Measurements from ENCODE around the gene CUL4B. TPM values are rescaled to one million over a fixed set of nuclear protein-coding genes. Genes with fewer than 3 reads are reported as not detected.
"Not testable (repeated sequence)": the region's sequence is repeated elsewhere in the genome, so short reads cannot be mapped to it uniquely, and the experiment has no call there.

CUL4B gene
- total RNA-seq = 10 to 100 TPM; 40.7 to 41.3 TPM

DNA sequence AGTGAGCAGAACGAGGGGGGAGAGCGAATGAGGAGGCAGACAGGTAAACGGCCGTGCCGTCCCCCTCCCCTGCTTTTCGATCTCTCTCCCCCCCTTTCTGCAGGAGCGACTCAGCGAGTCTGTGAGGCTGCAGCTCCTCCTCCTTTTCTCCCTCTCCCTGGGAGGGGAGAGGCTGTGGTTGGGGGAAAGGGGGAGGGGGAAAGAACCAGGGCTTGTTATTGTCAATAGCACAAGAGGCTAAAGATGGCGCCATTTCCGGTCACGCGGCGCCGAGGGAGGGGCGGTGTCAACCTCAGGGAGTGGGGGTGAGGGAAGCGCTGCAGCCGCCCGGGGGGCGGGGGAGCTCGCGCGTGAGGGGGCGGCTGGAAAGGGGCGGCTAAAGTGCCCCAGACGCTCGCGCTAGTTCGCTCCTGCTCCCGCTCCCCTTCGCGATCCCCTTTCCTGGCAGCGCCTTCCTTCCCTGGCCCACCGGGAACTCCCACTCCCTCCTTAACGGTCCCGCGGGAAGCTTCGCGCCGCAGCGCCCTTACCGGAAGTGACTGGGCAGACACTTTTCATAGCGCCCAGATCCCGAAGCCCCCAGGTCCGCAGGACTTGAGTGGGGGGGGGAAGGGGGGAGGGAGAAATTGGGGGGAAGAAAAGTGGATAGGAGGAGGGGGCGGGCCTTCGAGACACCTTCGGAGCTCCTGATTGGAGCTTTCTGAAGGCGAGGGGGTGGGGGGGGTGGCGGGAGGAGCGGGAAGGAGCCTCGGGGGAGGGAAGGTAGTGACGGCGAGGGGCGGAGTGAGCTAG lies at the start of gene CUL4B:
CUL4B (minus strand) TSS at position 121 of the 792 bp plus-strand sequence. CDS start 324 bp downstream, outside the sequence.
- peak within 1 kb of the TSS; percentile 100 for H3K4me3 Mint-ChIP-seq
- peaks cover 15% of the 10 kb centered on the region for H3K4me1 Mint-ChIP-seq
- peaks cover 9% of the 10 kb centered on the region for H3K36me3 Mint-ChIP-seq
- no peaks in the 10 kb centered on the region for H3K9me3 Mint-ChIP-seq
- no peaks in the 10 kb centered on the region for H3K27me3 Mint-ChIP-seq
- peak; percentile 86 for DNase-seq
- peak within 1 kb of the TSS; percentile 99 for H3K27ac Mint-ChIP-seq
- POLR2A ChIA-PET = interaction anchor here (0.5 to 3.5 kb wide), 13 partner anchors 9 to 1092 kb away, joined by 3 to 65 read pairs (median 4); partner anchors contain the start of genes C1GALT1C1, MCTS1 and SLC25A5
- peak; percentile 86 for ATAC-seq (ENCODE audit: low read depth)

DNA sequence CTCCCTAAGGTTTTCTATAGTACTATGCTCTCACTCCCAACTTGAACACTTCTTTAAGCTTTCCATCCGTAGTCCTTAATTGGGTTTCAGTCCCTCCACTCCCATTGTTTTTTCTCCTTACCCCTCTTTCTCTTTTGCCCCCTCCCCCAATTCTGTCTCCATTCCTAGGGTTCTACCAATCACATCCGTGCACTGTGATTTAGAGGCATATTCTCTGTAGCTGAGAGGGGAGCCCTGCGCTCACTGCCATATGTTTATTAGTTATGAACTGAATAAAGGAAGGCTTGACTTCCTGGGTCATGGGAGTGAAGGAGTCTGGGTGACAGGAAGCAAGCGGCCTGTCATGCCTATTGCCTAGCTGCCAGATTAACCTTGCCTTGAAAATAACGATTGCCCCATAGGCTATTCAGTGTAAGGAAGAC lies 43.6 kb upstream of the CUL4B start:
- H3K9me3 Mint-ChIP-seq = no peaks in the 10 kb centered on the region
- peaks cover 2% of the 10 kb centered on the region for H3K4me1 Mint-ChIP-seq
- ATAC-seq (ENCODE audit: low read depth) (peak; percentile 71), DNase-seq (no peak)
- peak overlapping the region; percentile 93 for H3K4me3 Mint-ChIP-seq
- H3K36me3 Mint-ChIP-seq = peaks cover 7% of the 10 kb centered on the region
- H3K27me3 Mint-ChIP-seq = no peaks in the 10 kb centered on the region
- POLR2A ChIA-PET = interaction anchor here (0.5 to 2.6 kb wide), 15 partner anchors 14 to 147 kb away, joined by 3 to 65 read pairs (median 4); partner anchors contain the start of genes C1GALT1C1 and CUL4B
- peak overlapping the region; percentile 100 for H3K27ac Mint-ChIP-seq

DNA sequence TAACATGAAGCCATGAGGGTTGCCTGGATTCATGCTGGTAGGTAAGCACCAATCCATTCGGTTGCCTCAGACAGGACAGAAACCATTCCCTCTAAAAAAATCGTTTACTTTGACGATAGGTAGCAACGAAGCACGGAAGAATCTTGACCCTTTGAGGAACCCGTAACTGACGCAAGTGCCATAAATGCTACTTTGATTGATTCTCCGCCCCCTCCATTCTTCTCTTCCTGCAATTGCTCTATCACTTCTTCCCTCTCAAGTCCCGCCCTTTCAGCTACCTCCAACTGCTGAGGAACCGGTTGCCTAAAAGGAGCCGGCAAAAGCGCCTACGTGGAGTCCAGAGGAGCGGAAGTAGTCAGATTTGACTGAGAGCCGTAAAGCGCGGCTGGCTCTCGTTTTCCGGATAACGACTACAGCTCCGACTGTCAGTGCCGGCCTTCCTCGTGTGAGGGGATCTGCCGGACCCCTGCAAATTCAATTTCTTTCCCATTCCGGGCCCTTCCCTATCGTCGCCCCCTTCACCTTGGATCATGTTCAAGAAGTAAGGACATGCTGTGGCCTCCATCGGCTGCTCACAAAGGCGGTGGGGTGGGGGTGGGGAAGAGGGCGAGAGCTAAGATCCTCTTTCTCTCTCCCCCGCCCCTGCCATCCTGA lies 43.1 kb upstream of the CUL4B start, which contains the start of gene MCTS1:
MCTS1 (plus strand) TSS at position 395 of the 654 bp plus-strand sequence; CDS start at position 531, 136 bp downstream.
- DNase-seq (peak; percentile 68), ATAC-seq (ENCODE audit: low read depth) (peak; percentile 97)
- Mint-ChIP-seq H3K27ac (peak within 1 kb of the TSS; percentile 100), H3K4me1 (peaks cover 2% of the 10 kb centered on the region), H3K4me3 (peak within 1 kb of the TSS; percentile 93), H3K27me3 (no peaks in the 10 kb centered on the region), H3K9me3 (no peaks in the 10 kb centered on the region), H3K36me3 (peaks cover 7% of the 10 kb centered on the region)
- POLR2A ChIA-PET = interaction anchor here (0.6 to 2.6 kb wide), 14 partner anchors 14 to 146 kb away, joined by 3 to 65 read pairs (median 4); partner anchors contain the start of genes C1GALT1C1 and CUL4B

DNA sequence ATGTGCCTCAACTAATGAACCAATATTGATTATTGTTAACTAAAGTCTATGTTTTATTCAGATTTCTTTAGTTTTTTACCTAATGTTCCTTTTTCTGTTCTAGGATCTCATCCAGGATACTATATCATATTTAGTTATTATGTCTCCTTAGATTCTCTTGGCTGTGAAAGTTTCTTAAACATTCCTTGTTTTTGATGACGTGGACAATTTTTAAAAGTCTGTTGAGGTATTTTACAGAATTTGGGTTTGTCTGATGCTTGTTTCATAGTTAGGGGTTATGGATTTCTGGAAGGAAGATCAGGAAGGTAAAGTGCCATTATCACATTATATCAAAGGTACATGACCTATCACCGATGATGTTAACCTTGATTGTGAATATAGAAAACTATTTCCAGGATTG lies 24.9 kb upstream of the CUL4B start:
- Mint-ChIP-seq H3K27me3 (peaks cover 6% of the 10 kb centered on the region), H3K9me3 (no peaks in the 10 kb centered on the region), H3K4me1 (peaks cover 5% of the 10 kb centered on the region), H3K36me3 (no peaks in the 10 kb centered on the region), H3K27ac (no peak overlapping the region), H3K4me3 (no peak overlapping the region)
- DNase-seq = no peak
- ATAC-seq (ENCODE audit: low read depth) = no peak
- POLR2A ChIA-PET = interaction anchor here (1.3 kb wide), 1 partner anchor 18 kb away, joined by 4 read pairs; the partner anchor contains the start of gene MCTS1

DNA sequence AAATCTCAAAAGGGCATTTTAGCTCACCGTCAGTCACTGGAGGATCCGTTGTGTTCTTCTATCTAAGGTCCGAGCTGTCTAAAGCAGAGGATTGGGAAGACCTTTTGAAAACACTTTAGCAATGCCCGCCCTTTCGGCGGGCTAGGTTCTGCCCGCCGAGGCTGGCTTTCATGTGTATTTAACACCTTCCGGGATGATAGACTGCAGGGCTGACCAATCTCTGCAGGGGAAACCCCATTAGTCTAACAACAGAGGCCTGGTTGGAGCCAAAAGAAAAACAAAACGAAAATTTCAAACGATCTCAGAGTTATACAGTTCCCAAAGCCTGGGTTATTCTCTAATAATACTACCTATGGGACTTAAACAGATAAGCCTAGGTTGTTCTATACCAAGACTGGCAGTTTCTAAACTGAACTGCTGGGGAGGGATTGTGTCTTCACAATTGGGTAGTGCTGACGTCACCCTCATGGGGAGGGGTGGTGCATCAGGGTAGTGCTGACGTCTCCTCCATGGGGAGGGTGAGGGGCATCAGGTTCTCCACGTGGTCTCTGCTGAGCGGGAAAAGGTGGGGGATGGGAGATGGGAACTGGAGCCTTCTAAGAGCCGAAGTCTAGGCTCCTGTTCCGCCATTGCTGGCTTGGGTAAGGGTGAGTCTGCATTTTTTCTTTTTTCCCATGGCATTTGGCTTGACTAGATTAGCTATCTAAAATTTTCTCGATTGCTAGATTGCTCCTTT lies 14.8 kb upstream of the CUL4B start:
- H3K27ac Mint-ChIP-seq = no peak overlapping the region
- DNase-seq = no peak
- no peak overlapping the region for H3K4me3 Mint-ChIP-seq
- peaks cover 1% of the 10 kb centered on the region for H3K9me3 Mint-ChIP-seq
- peaks cover 7% of the 10 kb centered on the region for H3K27me3 Mint-ChIP-seq
- H3K4me1 Mint-ChIP-seq = peaks cover 3% of the 10 kb centered on the region
- POLR2A ChIA-PET = no interaction called here
- H3K36me3 Mint-ChIP-seq = no peaks in the 10 kb centered on the region
- ATAC-seq (ENCODE audit: low read depth) = no peak

DNA sequence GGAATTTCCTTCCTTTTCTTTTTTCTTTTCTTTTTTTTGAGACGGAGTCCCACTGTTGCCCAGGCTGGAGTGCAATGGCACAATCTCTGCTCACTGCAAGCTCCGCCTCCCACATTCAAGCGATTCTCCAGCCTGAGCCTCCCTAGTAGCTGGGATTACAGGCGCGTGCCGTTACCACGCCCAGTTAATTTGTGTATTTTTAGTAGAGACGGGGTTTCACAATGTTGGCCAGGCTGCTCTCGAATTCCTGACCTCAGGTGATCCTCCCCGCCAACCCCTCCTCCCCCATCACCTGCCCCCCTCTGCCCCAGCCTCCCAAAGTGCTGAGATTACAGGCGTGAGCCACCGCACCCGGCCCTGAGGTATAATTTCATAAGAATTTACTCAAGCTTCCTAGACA lies 13.0 kb upstream of the CUL4B start:
- ATAC-seq (ENCODE audit: low read depth); H3K27me3 Mint-ChIP-seq; H3K4me3 Mint-ChIP-seq; DNase-seq; H3K4me1 Mint-ChIP-seq; POLR2A ChIA-PET; H3K27ac Mint-ChIP-seq; H3K36me3 Mint-ChIP-seq; H3K9me3 Mint-ChIP-seq: not testable (repeated sequence)

DNA sequence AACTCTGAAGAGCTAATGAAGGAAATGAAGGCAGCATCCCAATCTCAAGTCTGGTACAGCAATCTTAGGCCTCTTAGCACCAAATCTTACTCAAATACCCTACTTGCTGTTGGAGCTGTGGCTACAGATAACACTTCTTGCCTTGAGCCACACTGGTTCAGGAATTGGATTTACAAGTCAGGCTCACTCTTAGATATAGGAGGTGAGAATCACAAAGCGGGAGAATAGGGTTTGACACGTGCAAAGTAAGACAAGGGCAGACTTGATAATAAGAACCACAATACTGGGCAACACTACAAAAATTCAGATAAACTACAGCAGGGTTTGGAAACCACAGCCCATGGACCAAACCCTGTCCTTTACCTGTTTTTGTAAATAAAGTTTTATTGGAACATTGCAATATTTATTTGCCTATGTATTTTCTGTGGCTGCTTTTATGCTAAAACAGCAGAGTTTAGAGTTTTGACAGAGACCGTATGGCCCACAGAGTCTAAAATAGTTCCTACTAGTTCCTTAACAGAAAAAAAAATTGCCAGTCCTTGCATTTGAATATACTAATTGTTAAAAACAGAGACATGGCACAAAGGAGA lies 9.3 kb upstream of the CUL4B start:
- H3K4me3 Mint-ChIP-seq = no peak overlapping the region
- ATAC-seq (ENCODE audit: low read depth) (no peak), DNase-seq (no peak)
- H3K9me3 Mint-ChIP-seq = no peaks in the 10 kb centered on the region
- H3K27me3 Mint-ChIP-seq = no peaks in the 10 kb centered on the region
- peaks cover 3% of the 10 kb centered on the region for H3K4me1 Mint-ChIP-seq
- H3K36me3 Mint-ChIP-seq = no peaks in the 10 kb centered on the region
- H3K27ac Mint-ChIP-seq = no peak overlapping the region
- POLR2A ChIA-PET = interaction anchor here (1.1 to 1.5 kb wide), 2 partner anchors 9 kb away, joined by 3 to 12 read pairs; partner anchors contain the start of gene CUL4B

DNA sequence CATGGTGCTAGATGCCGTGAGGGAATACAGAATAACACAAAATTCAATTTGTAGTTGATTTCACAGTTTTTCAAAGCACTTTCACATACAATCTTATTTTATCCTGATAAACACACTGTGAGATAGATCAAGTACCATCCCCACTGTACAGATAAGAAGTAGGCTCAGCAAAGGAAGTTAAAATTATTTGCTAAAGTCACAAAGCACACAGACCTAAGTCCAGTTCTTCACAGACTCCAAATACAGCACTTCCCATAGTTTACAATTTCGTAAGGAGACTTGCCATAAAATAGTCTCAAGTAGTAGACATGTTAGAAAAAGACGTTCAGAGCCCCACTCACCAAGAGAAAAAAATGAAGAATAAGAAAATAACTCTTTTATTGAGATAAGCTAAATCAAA lies 7.8 kb upstream of the CUL4B start:
- no peak overlapping the region for H3K4me3 Mint-ChIP-seq
- POLR2A ChIA-PET = no interaction called here
- no peak overlapping the region for H3K27ac Mint-ChIP-seq
- H3K36me3 Mint-ChIP-seq = no peaks in the 10 kb centered on the region
- peaks cover 3% of the 10 kb centered on the region for H3K4me1 Mint-ChIP-seq
- no peaks in the 10 kb centered on the region for H3K27me3 Mint-ChIP-seq
- no peak for ATAC-seq (ENCODE audit: low read depth)
- no peaks in the 10 kb centered on the region for H3K9me3 Mint-ChIP-seq
- no peak for DNase-seq

DNA sequence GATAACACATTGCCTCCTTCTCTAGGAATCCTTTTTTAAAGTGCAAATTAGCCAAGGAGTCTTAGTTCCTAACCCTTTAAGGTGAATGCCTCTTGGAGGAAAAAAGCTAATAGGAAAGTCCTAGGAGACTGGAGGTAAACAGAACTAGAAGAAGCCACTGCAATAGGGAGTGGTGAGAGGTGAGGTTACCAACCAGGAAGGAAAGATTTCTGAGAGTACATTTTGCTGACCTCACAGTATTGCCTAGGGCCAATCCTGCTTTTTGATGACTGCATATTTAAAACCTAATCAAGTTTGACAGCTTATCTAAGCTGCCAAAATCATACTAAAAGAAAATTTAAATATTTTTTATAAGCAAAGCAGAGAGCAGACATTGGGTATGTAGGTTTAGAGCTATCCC lies 7.3 kb upstream of the CUL4B start:
- Mint-ChIP-seq H3K36me3 (no peaks in the 10 kb centered on the region), H3K9me3 (no peaks in the 10 kb centered on the region), H3K27me3 (no peaks in the 10 kb centered on the region), H3K4me1 (peaks cover 3% of the 10 kb centered on the region), H3K27ac (no peak overlapping the region), H3K4me3 (no peak overlapping the region)
- DNase-seq (no peak), ATAC-seq (ENCODE audit: low read depth) (no peak)
- POLR2A ChIA-PET = no interaction called here

DNA sequence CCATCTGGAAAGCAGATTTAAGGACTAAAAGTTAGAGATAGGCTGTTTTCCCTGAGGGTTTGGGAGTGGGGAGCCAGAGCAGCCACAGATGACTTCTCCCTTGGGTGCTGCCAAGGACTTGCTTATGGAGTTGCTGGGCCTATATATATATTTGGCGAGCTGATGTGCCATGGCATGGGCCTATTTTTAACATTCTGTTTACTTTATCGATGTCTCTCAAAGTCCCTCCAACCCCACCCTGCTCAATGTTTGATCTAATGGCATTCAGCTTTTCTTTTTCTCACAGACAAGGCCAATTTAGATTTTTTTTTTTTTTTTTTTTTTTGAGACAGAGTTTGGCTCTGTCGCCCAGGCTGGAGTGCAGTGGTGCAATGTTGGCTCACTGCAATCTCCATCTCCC lies 6.1 kb upstream of the CUL4B start:
- no peak overlapping the region for H3K27ac Mint-ChIP-seq
- H3K9me3 Mint-ChIP-seq = no peaks in the 10 kb centered on the region
- no peaks in the 10 kb centered on the region for H3K36me3 Mint-ChIP-seq
- no peaks in the 10 kb centered on the region for H3K27me3 Mint-ChIP-seq
- DNase-seq (no peak), ATAC-seq (ENCODE audit: low read depth) (no peak)
- H3K4me3 Mint-ChIP-seq = no peak overlapping the region
- H3K4me1 Mint-ChIP-seq = peaks cover 9% of the 10 kb centered on the region
- POLR2A ChIA-PET = interaction anchor here (0.7 kb wide), 1 partner anchor 9 kb away, joined by 6 read pairs; no protein-coding TSS in a partner anchor

DNA sequence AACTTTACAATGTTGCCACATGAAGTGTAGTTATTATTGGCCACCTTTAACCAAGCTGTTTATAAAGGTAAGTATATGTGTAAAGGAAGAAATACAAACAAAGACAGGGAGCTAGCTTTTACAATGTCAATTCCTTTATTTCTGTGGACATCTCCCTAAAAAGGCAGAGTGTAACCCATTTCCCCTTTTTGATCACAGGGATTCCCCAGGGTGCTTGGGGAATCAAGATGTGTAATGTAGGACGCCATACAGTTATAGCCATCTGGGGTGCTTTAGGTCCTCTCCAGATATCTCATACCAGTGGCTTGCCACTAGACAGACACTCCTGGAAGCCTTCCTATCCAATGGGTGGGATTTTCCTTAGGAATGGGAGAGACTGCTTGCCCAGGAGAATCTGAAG lies 4.2 kb upstream of the CUL4B start:
- Mint-ChIP-seq H3K36me3 (no peaks in the 10 kb centered on the region), H3K27ac (no peak overlapping the region), H3K4me3 (no peak overlapping the region), H3K27me3 (no peaks in the 10 kb centered on the region), H3K9me3 (no peaks in the 10 kb centered on the region), H3K4me1 (peaks cover 9% of the 10 kb centered on the region)
- POLR2A ChIA-PET = no interaction called here
- ATAC-seq (ENCODE audit: low read depth) (no peak), DNase-seq (no peak)

DNA sequence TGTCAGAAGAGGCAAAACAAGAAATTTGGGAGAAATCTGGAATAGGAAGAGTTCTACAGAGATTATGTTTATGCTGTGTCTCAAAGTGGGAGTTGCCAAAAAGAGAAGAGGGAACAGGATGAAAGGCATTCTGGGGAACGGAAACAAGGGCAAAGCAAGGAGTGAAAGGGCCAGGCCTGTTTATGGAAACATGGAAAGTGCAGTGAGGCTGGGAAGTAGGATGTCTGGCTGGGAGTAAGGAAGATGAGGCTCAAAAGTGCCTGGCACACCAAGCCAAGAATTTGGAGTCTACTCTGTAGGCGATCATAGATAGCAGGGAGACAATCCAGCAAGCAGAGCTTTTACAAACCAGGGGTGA lies 1.8 kb upstream of the CUL4B start:
- DNase-seq (no peak), ATAC-seq (ENCODE audit: low read depth) (no peak)
- Mint-ChIP-seq H3K27me3 (no peaks in the 10 kb centered on the region), H3K4me1 (peaks cover 11% of the 10 kb centered on the region), H3K36me3 (peaks cover 5% of the 10 kb centered on the region), H3K4me3 (no peak overlapping the region), H3K27ac (no peak overlapping the region), H3K9me3 (no peaks in the 10 kb centered on the region)
- POLR2A ChIA-PET = interaction anchor here (3.3 kb wide), 1 partner anchor 42 kb away, joined by 65 read pairs; the partner anchor contains the start of gene MCTS1

All from activated naive CD8-positive, alpha-beta T cell treated with anti-CD3 and anti-CD28 coated beads, Interleukin-2, amount 10 ng/mL, durations not matched to agents 7 days and 5 days (primary cell).